Naive thymus-derived CD4-positive, alpha-beta T cell (primary cell): ENCODE measurements around the gene IGDCC3. TPM values are rescaled to one million over a fixed set of nuclear protein-coding genes. Genes with fewer than 3 reads are reported as not detected.

Source experiments
- ATAC-seq: fragments of 150-1000 bp; cut with Tn5 transposase; 2 replicates; pipeline ENCODE4 v1.10.0; 2021; ENCODE audit warnings: mild to moderate bottlenecking, moderate library complexity
- CTCF ChIA-PET: fragments of 350-600 bp; sonication (Branson Sonifier 250); formaldehyde crosslinking; loops from one replicate; lab custom pipeline; 2021; ENCODE audit warnings: antibody characterized with exemption; lab: Charles Lee
- POLR2A ChIA-PET: fragments of 350-600 bp; sonication (Branson Sonifier 250); formaldehyde crosslinking; loops from one replicate; lab custom pipeline; 2021; ENCODE audit warnings: antibody characterized with exemption, inconsistent platforms; lab: Charles Lee
- DNase-seq, 9 donors: peaks; one replicate each; pipeline versions ENCODE4 v3.0.0 to v3.0.0-alpha.2; 2020 to 2022; ENCODE audit warnings: mixed read lengths in 1 of 9
- H3K27ac ChIP-seq: one replicate; pipeline ENCODE4 v1.7.0; 2013; ENCODE audit warnings: mild to moderate bottlenecking, low read depth, low read length, moderate library complexity
- H3K27me3 ChIP-seq, 2 donors: one replicate each; pipeline ENCODE4 v1.7.0; 2013; ENCODE audit warnings: low read length in 2 of 2, mild to moderate bottlenecking in 2 of 2, moderate library complexity in 2 of 2; ENCODE audit not compliant: control insufficient read depth in 2 of 2, insufficient read depth in 2 of 2
- H3K36me3 ChIP-seq, 3 experiments: 1 replicate in 2 of 3; 2 replicates in 1 of 3; pipeline ENCODE4 v1.7.0; 2013; ENCODE audit warnings: low read length in 3 of 3, mild to moderate bottlenecking in 3 of 3, moderate library complexity in 1 of 3; ENCODE audit not compliant: insufficient read depth in 3 of 3, control insufficient read depth in 2 of 3
- H3K4me1 ChIP-seq, 2 donors: one replicate each; pipeline ENCODE4 v1.7.0; 2013; ENCODE audit warnings: low read length in 2 of 2, mild to moderate bottlenecking in 2 of 2, moderate library complexity in 1 of 2; ENCODE audit not compliant: control insufficient read depth in 2 of 2, insufficient read depth in 2 of 2
- H3K4me3 ChIP-seq: 2 replicates; pipeline ENCODE4 v1.7.0; 2013; ENCODE audit warnings: mild to moderate bottlenecking, low read length
- H3K9me3 ChIP-seq, 3 experiments: 1 replicate in 2 of 3; 2 replicates in 1 of 3; pipeline ENCODE4 v1.7.0; 2013; ENCODE audit warnings: low read length in 3 of 3; ENCODE audit not compliant: control insufficient read depth in 2 of 3
- H3K27ac Mint-ChIP-seq, 9 donors: one replicate each; pipeline ENCODE4 v1.8.0; 2020 to 2022; ENCODE audit warnings: mixed read lengths in 9 of 9, mild to moderate bottlenecking in 8 of 9, moderate library complexity in 5 of 9, inconsistent platforms in 2 of 9
- H3K27me3 Mint-ChIP-seq, 5 donors: one replicate each; pipeline ENCODE4 v1.8.0; 2021 to 2022; ENCODE audit warnings: mixed read lengths in 5 of 5, mild to moderate bottlenecking in 1 of 5
- H3K36me3 Mint-ChIP-seq, 5 donors: one replicate each; pipeline ENCODE4 v1.8.0; 2020 to 2022; ENCODE audit warnings: mixed read lengths in 5 of 5, mild to moderate bottlenecking in 3 of 5, inconsistent platforms in 1 of 5
- H3K4me1 Mint-ChIP-seq, 7 donors: one replicate each; pipeline ENCODE4 v1.8.0; 2020 to 2022; ENCODE audit warnings: mixed read lengths in 7 of 7, mild to moderate bottlenecking in 3 of 7, inconsistent platforms in 1 of 7
- H3K4me3 Mint-ChIP-seq, 10 donors: one replicate each; pipeline ENCODE4 v1.8.0; 2020 to 2022; ENCODE audit warnings: mild to moderate bottlenecking in 10 of 10, mixed read lengths in 10 of 10, moderate library complexity in 6 of 10, inconsistent platforms in 2 of 10
- H3K9me3 Mint-ChIP-seq, 11 donors: one replicate each; pipeline ENCODE4 v1.8.0; 2020 to 2022; ENCODE audit warnings: mixed read lengths in 11 of 11, mild to moderate bottlenecking in 4 of 11, inconsistent platforms in 1 of 11, moderate library complexity in 1 of 11
- intact Hi-C, 2 donors: fragments of 100-400 bp; cut with micrococcal nuclease; formaldehyde crosslinking; loops; one replicate each; pipeline ENCODE4 v1.15.1; 2023
- polyA plus RNA-seq, 2 donors: library from polyadenylated mRNA; unstranded; fragments of 300-500 nt; fragmentation: Illumina TruSeq; gene quantifications; one replicate each; pipeline ENCODE4 v1.2.3, GENCODE V29; 2021
- total RNA-seq, 6 experiments: library from RNA in 5 of 6; stranded (reverse) in 5 of 6; gene quantifications; 1 replicate in 5 of 6; 2 replicates in 1 of 6; pipeline ENCODE4 v1.2.3 and lab custom pipeline; 2021 to 2026

Gene IGDCC3
- total and polyA plus RNA-seq, 7 experiments from 2014 or later: not detected

- Mint-ChIP-seq H3K4me1 (no peaks in the 10 kb centered on the region), H3K9me3 (no peaks in the 10 kb centered on the region), H3K27ac (no peak overlapping the region), H3K4me3 (no peak overlapping the region), H3K27me3 (peaks cover 0 to 11% (median 6%) of the 10 kb centered on the region in 5 donors), H3K36me3 (no peaks in the 10 kb centered on the region)
- ChIA-PET CTCF (no interaction called here), POLR2A (no interaction called here)
- Histone ChIP-seq H3K36me3 (no peaks in the 10 kb centered on the region), H3K4me1 (no peaks in the 10 kb centered on the region), H3K27ac (no peak overlapping the region), H3K4me3 (no peak overlapping the region), H3K9me3 (no peaks in the 10 kb centered on the region), H3K27me3 (no peaks in the 10 kb centered on the region)
- DNase-seq: no peak
- intact Hi-C loops: no loop called here
- ATAC-seq: no peak
Observed at GRCh38 chr15:65328506-65329287, 49.1 kb downstream of the IGDCC3 start.

- Histone ChIP-seq H3K27ac (no peak overlapping the region), H3K36me3 (no peaks in the 10 kb centered on the region), H3K27me3 (no peaks in the 10 kb centered on the region), H3K4me3 (no peak overlapping the region), H3K9me3 (no peaks in the 10 kb centered on the region), H3K4me1 (no peaks in the 10 kb centered on the region)
- ChIA-PET CTCF (no interaction called here), POLR2A (no interaction called here)
- H3K4me1 Mint-ChIP-seq: no peaks in the 10 kb centered on the region
- peaks cover 0 to 15% (median 9%) of the 10 kb centered on the region in 5 donors for H3K27me3 Mint-ChIP-seq
- no peak for ATAC-seq
- no peak for DNase-seq
- no peaks in the 10 kb centered on the region for H3K36me3 Mint-ChIP-seq
- intact Hi-C loops: no loop called here
- no peak overlapping the region for H3K27ac Mint-ChIP-seq
- H3K9me3 Mint-ChIP-seq: no peaks in the 10 kb centered on the region
- no peak overlapping the region for H3K4me3 Mint-ChIP-seq
Observed at GRCh38 chr15:65327651-65328393, 50.0 kb downstream of the IGDCC3 start.

GRCh38 chr15:65326818-65327217 lies 51.0 kb downstream of the IGDCC3 start:
- Histone ChIP-seq H3K36me3 (no peaks in the 10 kb centered on the region), H3K4me1 (no peaks in the 10 kb centered on the region), H3K4me3 (no peak overlapping the region), H3K9me3 (no peaks in the 10 kb centered on the region), H3K27me3 (no peaks in the 10 kb centered on the region), H3K27ac (no peak overlapping the region)
- DNase-seq (no peak), ATAC-seq (no peak)
- ChIA-PET CTCF (no interaction called here), POLR2A (no interaction called here)
- no peak overlapping the region for H3K4me3 Mint-ChIP-seq
- intact Hi-C loops: loop anchor here in 1 of 2 donors (1.0 kb wide), 1 partner anchor 41 kb away; no protein-coding TSS in a partner anchor
- no peaks in the 10 kb centered on the region for H3K4me1 Mint-ChIP-seq
- H3K27me3 Mint-ChIP-seq: peaks cover 0 to 22% (median 16%) of the 10 kb centered on the region in 5 donors
- no peaks in the 10 kb centered on the region for H3K36me3 Mint-ChIP-seq
- H3K27ac Mint-ChIP-seq: no peak overlapping the region
- no peaks in the 10 kb centered on the region for H3K9me3 Mint-ChIP-seq

GRCh38 chr15:65326117-65326526 lies 51.7 kb downstream of the IGDCC3 start:
- no peak overlapping the region for H3K4me3 ChIP-seq
- Mint-ChIP-seq H3K36me3 (no peaks in the 10 kb centered on the region), H3K27me3 (peaks cover 0 to 22% (median 18%) of the 10 kb centered on the region in 5 donors), H3K4me1 (no peaks in the 10 kb centered on the region), H3K4me3 (no peak overlapping the region), H3K27ac (no peak overlapping the region), H3K9me3 (no peaks in the 10 kb centered on the region)
- ATAC-seq (no peak), DNase-seq (no peak)
- intact Hi-C loops: loop anchor here in 1 of 2 donors (1.0 kb wide), 1 partner anchor 42 kb away; no protein-coding TSS in a partner anchor
- H3K27ac ChIP-seq: no peak overlapping the region
- POLR2A ChIA-PET: no interaction called here
- no peaks in the 10 kb centered on the region for H3K27me3 ChIP-seq
- H3K4me1 ChIP-seq: no peaks in the 10 kb centered on the region
- CTCF ChIA-PET: no interaction called here
- no peaks in the 10 kb centered on the region for H3K9me3 ChIP-seq
- no peaks in the 10 kb centered on the region for H3K36me3 ChIP-seq

- ChIA-PET CTCF (interaction anchor here (1.1 to 1.3 kb wide), 2 partner anchors 62 to 65 kb away, joined by 4 to 5 read pairs; no protein-coding TSS in a partner anchor), POLR2A (no interaction called here)
- Mint-ChIP-seq H3K27ac (no peak overlapping the region), H3K36me3 (no peaks in the 10 kb centered on the region), H3K4me3 (no peak overlapping the region), H3K9me3 (no peaks in the 10 kb centered on the region), H3K27me3 (peaks cover 0 to 37% (median 18%) of the 10 kb centered on the region in 5 donors), H3K4me1 (peaks cover 0 to 3% (median 0%) of the 10 kb centered on the region in 7 donors)
- H3K4me3 ChIP-seq: no peak overlapping the region
- intact Hi-C loops: no loop called here
- H3K27me3 ChIP-seq: no peaks in the 10 kb centered on the region
- no peak overlapping the region for H3K27ac ChIP-seq
- H3K4me1 ChIP-seq: no peaks in the 10 kb centered on the region
- no peaks in the 10 kb centered on the region for H3K9me3 ChIP-seq
- no peaks in the 10 kb centered on the region for H3K36me3 ChIP-seq
- no peak for DNase-seq
- ATAC-seq: no peak
Observed at GRCh38 chr15:65323071-65323511, 54.7 kb downstream of the IGDCC3 start.

- peak overlapping the region in 1 of 9 donors; percentile 2 for H3K27ac Mint-ChIP-seq
- intact Hi-C loops: loop anchor here (1.0 to 5.0 kb wide), 4 partner anchors 15 to 83 kb away; partner anchors contain the start of gene RNU5B-1 (in 1 of the 2)
- POLR2A ChIA-PET: interaction anchor here (0.7 to 3.1 kb wide), 6 partner anchors 14 to 514 kb away, joined by 3 to 11 read pairs (median 3); partner anchors contain the start of gene RNU5B-1
Observed at GRCh38 chr15:65318870-65319356, 58.9 kb downstream of the IGDCC3 start.

More at GRCh38 chr15:65318870-65319356, 58.9 kb downstream of the IGDCC3 start:
- Histone ChIP-seq H3K27ac (no peak overlapping the region), H3K27me3 (no peaks in the 10 kb centered on the region), H3K36me3 (no peaks in the 10 kb centered on the region), H3K4me3 (no peak overlapping the region), H3K4me1 (no peaks in the 10 kb centered on the region), H3K9me3 (no peaks in the 10 kb centered on the region)
- Mint-ChIP-seq H3K27me3 (peaks cover 0 to 31% (median 7%) of the 10 kb centered on the region in 5 donors), H3K4me3 (no peak overlapping the region), H3K36me3 (no peaks in the 10 kb centered on the region), H3K4me1 (peaks cover 0 to 3% (median 0%) of the 10 kb centered on the region in 7 donors), H3K9me3 (no peaks in the 10 kb centered on the region)
- ATAC-seq (peak; percentile 97), DNase-seq (peak; percentile 57 to 76 (median 71))
- CTCF ChIA-PET: interaction anchor here (0.7 to 3.5 kb wide), 4 partner anchors 14 to 214 kb away, joined by 3 to 45 read pairs (median 3); partner anchors contain the start of gene RNU5B-1
